Endothelial cell (in vitro differentiated cells): ENCODE measurements around the gene PSTPIP2. TPM values are rescaled to one million over a fixed set of nuclear protein-coding genes. Genes with fewer than 3 reads are reported as not detected.

Source experiments
- DNase-seq: peaks from one replicate; pipeline ENCODE4 v3.0.0; 2021; ENCODE audit warnings: low spot score
- H3K27ac Mint-ChIP-seq: one replicate; pipeline ENCODE4 v1.8.0; 2021; ENCODE audit warnings: mixed read lengths, inconsistent platforms; ENCODE audit not compliant: unreplicated experiment
- H3K27me3 Mint-ChIP-seq: one replicate; pipeline ENCODE4 v1.8.0; 2021; ENCODE audit warnings: mild to moderate bottlenecking, moderate library complexity, mixed read lengths, inconsistent platforms; ENCODE audit not compliant: unreplicated experiment
- H3K36me3 Mint-ChIP-seq: one replicate; pipeline ENCODE4 v1.8.0; 2021; ENCODE audit warnings: mild to moderate bottlenecking, low read depth, mixed read lengths, inconsistent platforms; ENCODE audit not compliant: unreplicated experiment
- H3K4me1 Mint-ChIP-seq: one replicate; pipeline ENCODE4 v1.8.0; 2021; ENCODE audit warnings: mild to moderate bottlenecking, mixed read lengths, inconsistent platforms; ENCODE audit not compliant: unreplicated experiment
- H3K4me3 Mint-ChIP-seq: one replicate; pipeline ENCODE4 v1.8.0; 2021; ENCODE audit warnings: mild to moderate bottlenecking, mixed read lengths, inconsistent platforms; ENCODE audit not compliant: unreplicated experiment
- H3K9me3 Mint-ChIP-seq: one replicate; pipeline ENCODE4 v1.8.0; 2021; ENCODE audit warnings: mixed read lengths, inconsistent platforms; ENCODE audit not compliant: unreplicated experiment
- CTCF ChIP-seq: fragments of 200-600 bp; sonication (generic); IDR thresholded peaks from one replicate; pipeline ENCODE4 v1.5.0; 2021; ENCODE audit warnings: antibody characterized with exemption; ENCODE audit not compliant: unreplicated experiment
- total RNA-seq: library from RNA; stranded (reverse); fragmentation: NEBNext Ultra II Directional; extraction: Animal tissue kit (Norgen Biotek cat#: 25700); gene quantifications from one replicate; pipeline ENCODE4 v1.2.1, GENCODE V29; 2021; ENCODE audit not compliant: unreplicated experiment

Gene PSTPIP2
- total RNA-seq, 1 donor from 2014 or later = 7.8 TPM

- peaks cover 4% of the 10 kb centered on the region for H3K36me3 Mint-ChIP-seq
- TF ChIP-seq CTCF = no peak
Measured at GRCh38 chr18:46104128-46104911, 32.3 kb upstream of the PSTPIP2 start, which contains the start of gene HAUS1. HAUS1 (plus strand) TSS chr18:46104385; CDS start chr18:46104412, 27 bp downstream.

GRCh38 chr18:46099463-46099862, 27.4 kb upstream of the PSTPIP2 start:
- TF ChIP-seq CTCF = no peak
- DNase-seq = no peak
- Mint-ChIP-seq H3K4me3 (no peak overlapping the region), H3K27me3 (peaks cover 1% of the 10 kb centered on the region), H3K4me1 (peaks cover 18% of the 10 kb centered on the region), H3K36me3 (peaks cover 3% of the 10 kb centered on the region), H3K27ac (no peak overlapping the region), H3K9me3 (no peaks in the 10 kb centered on the region)

More at GRCh38 chr18:46104128-46104911, 32.3 kb upstream of the PSTPIP2 start, which contains the start of gene HAUS1:
- Mint-ChIP-seq H3K27me3 (no peaks in the 10 kb centered on the region), H3K4me1 (peaks cover 5% of the 10 kb centered on the region), H3K27ac (peak within 1 kb of the TSS; percentile 90), H3K9me3 (no peaks in the 10 kb centered on the region), H3K4me3 (peak within 1 kb of the TSS; percentile 96)
- DNase-seq = peak; percentile 91

GRCh38 chr18:46098616-46098933, 26.5 kb upstream of the PSTPIP2 start:
- Mint-ChIP-seq H3K9me3 (no peaks in the 10 kb centered on the region), H3K4me3 (peak overlapping the region; percentile 99), H3K27ac (peak overlapping the region; percentile 90), H3K36me3 (peaks cover 3% of the 10 kb centered on the region), H3K4me1 (peaks cover 18% of the 10 kb centered on the region), H3K27me3 (peaks cover 1% of the 10 kb centered on the region)
- DNase-seq = no peak
- no peak for TF ChIP-seq CTCF

GRCh38 chr18:46097801-46098615, 25.9 kb upstream of the PSTPIP2 start, which contains the start of gene ATP5F1A:
ATP5F1A (minus strand) TSS chr18:46098296; CDS start chr18:46098231, 65 bp downstream.
- peak within 1 kb of the TSS; percentile 99 for H3K4me3 Mint-ChIP-seq
- peaks cover 3% of the 10 kb centered on the region for H3K36me3 Mint-ChIP-seq
- peaks cover 18% of the 10 kb centered on the region for H3K4me1 Mint-ChIP-seq
- TF ChIP-seq CTCF = no peak
- H3K27ac Mint-ChIP-seq = peak within 1 kb of the TSS; percentile 90
- peaks cover 1% of the 10 kb centered on the region for H3K27me3 Mint-ChIP-seq
- DNase-seq = peak; percentile 76
- H3K9me3 Mint-ChIP-seq = no peaks in the 10 kb centered on the region
